ENCODE measurements around the gene SLBP.

SLBP gene

GRCh38 chr4:1644891-1645657, 67.0 kb downstream of the SLBP start:
- DNase-seq = peak; percentile 64

DNA sequence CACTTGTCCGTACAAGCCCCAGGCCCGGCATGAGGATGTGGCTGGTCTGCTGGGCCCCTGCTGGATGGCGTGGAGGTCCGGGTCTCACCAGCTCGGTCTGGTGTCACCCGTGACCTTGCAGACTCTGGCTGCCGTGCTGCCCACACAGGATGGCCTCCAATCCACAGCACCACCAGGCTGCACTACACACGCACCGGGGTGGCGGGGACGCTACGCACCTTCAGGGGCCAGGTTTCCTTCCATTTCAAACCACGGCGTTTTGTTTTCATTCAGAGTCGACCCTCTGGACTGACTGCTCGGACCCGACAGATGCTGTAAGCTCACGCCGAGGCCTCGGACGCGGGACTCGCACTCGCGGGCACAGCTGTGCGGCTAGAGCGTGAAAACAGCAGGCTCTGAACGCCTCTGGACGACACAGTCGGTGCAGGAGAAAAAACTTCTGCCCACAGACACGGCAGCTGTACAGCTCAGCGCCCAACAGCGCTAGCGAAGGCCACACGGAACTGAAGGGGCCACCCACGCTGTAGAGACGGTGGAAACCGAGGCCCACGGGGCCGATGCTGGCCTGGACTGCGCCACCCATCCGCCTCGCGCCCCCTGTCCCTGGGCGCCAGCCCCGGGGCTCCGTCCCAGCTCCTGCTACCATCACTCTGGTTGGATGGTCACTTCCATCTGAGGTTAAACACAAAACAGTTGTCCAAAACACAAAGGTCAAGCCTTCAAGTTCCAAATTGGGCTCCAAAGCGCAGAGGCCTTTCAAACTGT, 68.0 kb downstream of the SLBP start:
- DNase-seq = no peak
